HL-60 (cell line): ENCODE results near the gene DPF3.

Experiments used
- DNase-seq, 2 experiments: peaks; one replicate each; pipeline ENCODE4 v3.0.0-alpha.2; 2010 to 2020; ENCODE audit warnings: low read depth in 1 of 2, low spot score in 1 of 2
- H3K27ac ChIP-seq: fragments of 250-450 bp; sonication (Bioruptor Pico); replicated peaks from 2 replicates; pipeline ENCODE4 v1.5.1; 2020; ENCODE audit warnings: mild to moderate bottlenecking, moderate library complexity
- H3K27me3 ChIP-seq: fragments of 250-450 bp; sonication (Bioruptor Pico); 2 replicates; pipeline ENCODE4 v1.5.1; 2021; ENCODE audit warnings: mild to moderate bottlenecking, moderate library complexity; ENCODE audit not compliant: insufficient read depth, poor library complexity, severe bottlenecking
- H3K4me3 ChIP-seq: replicated peaks from 2 replicates; pipeline ENCODE4 v1.5.1; 2011; ENCODE audit warnings: mild to moderate bottlenecking, control low read depth, low read length; ENCODE audit not compliant: insufficient read depth
- GABPA ChIP-seq: IDR thresholded peaks from 2 replicates; pipeline ENCODE4 v1.6.1; 2012; ENCODE audit warnings: low read depth
- POLR2AphosphoS5 ChIP-seq: IDR thresholded peaks from 2 replicates; pipeline ENCODE4 v1.6.1; 2012; ENCODE audit warnings: low read depth
- SPI1 ChIP-seq: IDR thresholded peaks from 2 replicates; pipeline ENCODE4 v1.6.1; 2012; ENCODE audit warnings: low read depth, mild to moderate bottlenecking, borderline replicate concordance
- TF ChIP-seq, protein P1 (sequence below): IDR thresholded peaks from one replicate; pipeline ENCODE4 v1.5.1; 2011; ENCODE audit warnings: low read length, control low read depth, inconsistent platforms; ENCODE audit not compliant: insufficient read depth
- TF ChIP-seq, protein P2 (sequence below): IDR thresholded peaks from 2 replicates; pipeline ENCODE4 v1.6.1; 2012; ENCODE audit warnings: low read depth; ENCODE audit not compliant: insufficient replicate concordance

Gene DPF3

DNA sequence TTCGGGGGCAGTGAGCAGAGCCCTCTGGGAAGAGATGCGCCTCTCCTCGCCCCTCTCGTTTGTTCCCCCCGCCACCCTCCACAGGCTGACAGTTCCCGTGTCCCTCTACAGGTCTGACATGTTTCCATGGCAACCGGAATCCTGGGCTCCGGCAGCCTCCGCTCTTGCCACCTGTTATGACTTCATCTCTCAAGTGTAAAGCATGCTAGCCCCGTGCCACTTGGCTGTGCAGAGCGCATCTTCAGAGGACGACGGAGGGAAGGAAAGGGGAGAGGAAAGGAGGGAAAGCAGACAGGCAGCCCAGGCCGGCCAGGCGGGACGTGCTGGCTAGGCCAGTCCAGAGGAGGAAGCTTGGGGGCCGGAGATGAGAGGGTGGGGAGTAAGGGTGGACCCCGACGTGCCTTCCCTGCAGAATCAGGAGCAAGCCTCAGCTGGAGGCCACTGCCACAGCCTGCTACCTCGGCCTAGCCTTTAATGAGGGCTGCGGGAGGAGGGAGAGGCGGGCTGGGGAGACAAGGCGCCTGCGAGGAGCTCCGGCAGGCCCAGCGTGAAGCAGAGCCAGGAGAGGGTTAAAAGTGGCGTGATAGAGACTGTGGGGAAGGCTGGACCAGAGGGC is 214.3 kb downstream of the DPF3 start:
- Histone ChIP-seq H3K27ac (no peak overlapping the region), H3K4me3 (no peak overlapping the region), H3K27me3 (no peaks in the 10 kb centered on the region)
- TF ChIP-seq, protein P1, sequence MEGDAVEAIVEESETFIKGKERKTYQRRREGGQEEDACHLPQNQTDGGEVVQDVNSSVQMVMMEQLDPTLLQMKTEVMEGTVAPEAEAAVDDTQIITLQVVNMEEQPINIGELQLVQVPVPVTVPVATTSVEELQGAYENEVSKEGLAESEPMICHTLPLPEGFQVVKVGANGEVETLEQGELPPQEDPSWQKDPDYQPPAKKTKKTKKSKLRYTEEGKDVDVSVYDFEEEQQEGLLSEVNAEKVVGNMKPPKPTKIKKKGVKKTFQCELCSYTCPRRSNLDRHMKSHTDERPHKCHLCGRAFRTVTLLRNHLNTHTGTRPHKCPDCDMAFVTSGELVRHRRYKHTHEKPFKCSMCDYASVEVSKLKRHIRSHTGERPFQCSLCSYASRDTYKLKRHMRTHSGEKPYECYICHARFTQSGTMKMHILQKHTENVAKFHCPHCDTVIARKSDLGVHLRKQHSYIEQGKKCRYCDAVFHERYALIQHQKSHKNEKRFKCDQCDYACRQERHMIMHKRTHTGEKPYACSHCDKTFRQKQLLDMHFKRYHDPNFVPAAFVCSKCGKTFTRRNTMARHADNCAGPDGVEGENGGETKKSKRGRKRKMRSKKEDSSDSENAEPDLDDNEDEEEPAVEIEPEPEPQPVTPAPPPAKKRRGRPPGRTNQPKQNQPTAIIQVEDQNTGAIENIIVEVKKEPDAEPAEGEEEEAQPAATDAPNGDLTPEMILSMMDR: no peak
- TF ChIP-seq, protein P2, sequence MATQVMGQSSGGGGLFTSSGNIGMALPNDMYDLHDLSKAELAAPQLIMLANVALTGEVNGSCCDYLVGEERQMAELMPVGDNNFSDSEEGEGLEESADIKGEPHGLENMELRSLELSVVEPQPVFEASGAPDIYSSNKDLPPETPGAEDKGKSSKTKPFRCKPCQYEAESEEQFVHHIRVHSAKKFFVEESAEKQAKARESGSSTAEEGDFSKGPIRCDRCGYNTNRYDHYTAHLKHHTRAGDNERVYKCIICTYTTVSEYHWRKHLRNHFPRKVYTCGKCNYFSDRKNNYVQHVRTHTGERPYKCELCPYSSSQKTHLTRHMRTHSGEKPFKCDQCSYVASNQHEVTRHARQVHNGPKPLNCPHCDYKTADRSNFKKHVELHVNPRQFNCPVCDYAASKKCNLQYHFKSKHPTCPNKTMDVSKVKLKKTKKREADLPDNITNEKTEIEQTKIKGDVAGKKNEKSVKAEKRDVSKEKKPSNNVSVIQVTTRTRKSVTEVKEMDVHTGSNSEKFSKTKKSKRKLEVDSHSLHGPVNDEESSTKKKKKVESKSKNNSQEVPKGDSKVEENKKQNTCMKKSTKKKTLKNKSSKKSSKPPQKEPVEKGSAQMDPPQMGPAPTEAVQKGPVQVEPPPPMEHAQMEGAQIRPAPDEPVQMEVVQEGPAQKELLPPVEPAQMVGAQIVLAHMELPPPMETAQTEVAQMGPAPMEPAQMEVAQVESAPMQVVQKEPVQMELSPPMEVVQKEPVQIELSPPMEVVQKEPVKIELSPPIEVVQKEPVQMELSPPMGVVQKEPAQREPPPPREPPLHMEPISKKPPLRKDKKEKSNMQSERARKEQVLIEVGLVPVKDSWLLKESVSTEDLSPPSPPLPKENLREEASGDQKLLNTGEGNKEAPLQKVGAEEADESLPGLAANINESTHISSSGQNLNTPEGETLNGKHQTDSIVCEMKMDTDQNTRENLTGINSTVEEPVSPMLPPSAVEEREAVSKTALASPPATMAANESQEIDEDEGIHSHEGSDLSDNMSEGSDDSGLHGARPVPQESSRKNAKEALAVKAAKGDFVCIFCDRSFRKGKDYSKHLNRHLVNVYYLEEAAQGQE: no peak
- TF ChIP-seq POLR2AphosphoS5: no peak
- no peak for TF ChIP-seq GABPA
- TF ChIP-seq SPI1: no peak
- DNase-seq: no peak

DNA sequence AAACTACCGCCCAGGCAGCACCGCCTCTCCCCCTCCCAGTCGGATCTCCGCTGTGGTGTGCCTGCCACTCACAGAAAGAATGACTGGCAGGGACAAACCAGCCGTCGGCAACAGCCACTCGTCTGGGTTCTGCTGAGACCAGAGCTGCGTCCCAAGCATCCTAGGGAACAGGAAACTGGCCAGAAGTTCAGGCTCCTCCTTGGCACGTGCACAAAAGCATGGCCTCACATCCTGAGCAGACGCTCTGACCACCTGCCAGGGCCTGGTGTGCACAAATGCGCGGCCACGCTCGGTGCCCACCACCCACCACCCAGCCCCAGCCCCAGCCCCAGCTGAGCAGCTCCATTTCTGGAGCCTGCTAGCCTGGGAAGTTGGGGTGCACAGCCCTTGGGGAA is 214.8 kb downstream of the DPF3 start:
- Histone ChIP-seq H3K27me3 (no peaks in the 10 kb centered on the region), H3K27ac (no peak overlapping the region), H3K4me3 (no peak overlapping the region)
- TF ChIP-seq POLR2AphosphoS5 (no peak), GABPA (no peak), SPI1 (no peak)
- TF ChIP-seq, protein P1: no peak
- TF ChIP-seq, protein P2: no peak
- no peak for DNase-seq

DNA sequence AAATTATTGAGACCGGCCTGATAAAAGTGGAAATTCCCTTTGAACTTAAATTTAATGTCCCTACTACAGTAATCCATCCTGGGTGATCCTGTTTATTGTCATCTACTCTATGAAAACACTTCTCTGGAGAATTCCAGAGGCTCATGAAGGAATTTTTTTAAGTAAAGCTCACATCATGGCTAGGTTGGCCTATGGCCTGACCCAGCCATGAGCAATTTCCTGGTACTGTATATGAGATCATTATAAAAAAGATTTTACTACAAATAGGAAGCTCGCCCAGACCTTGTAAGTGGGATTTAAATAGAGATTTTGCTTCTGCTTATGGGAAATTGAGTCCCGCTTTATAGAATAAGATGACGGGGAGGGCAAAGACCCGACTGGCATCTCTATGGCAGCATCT is 215.5 kb downstream of the DPF3 start:
- TF ChIP-seq, protein P2: no peak
- TF ChIP-seq GABPA (no peak), SPI1 (no peak), POLR2AphosphoS5 (no peak)
- TF ChIP-seq, protein P1: no peak
- DNase-seq: no peak
- H3K27ac ChIP-seq: no peak overlapping the region
- H3K4me3 ChIP-seq: no peak overlapping the region
- H3K27me3 ChIP-seq: no peaks in the 10 kb centered on the region
